MCF 10A (cell line): Measurements from ENCODE around the gene NFYC. TPM values are rescaled to one million over a fixed set of nuclear protein-coding genes. Genes with fewer than 3 reads are reported as not detected.

Experiments used
- BruUV-seq: library from RNA; stranded (reverse); fragments of 400-500 nt; replicated peaks from 2 replicates; lab custom pipeline; 2021; lab: Mats Ljungman, UMichigan
- CTCF ChIA-PET: fragments of 300-600 bp; sonication (Branson Sonifier 250); formaldehyde crosslinking; extraction: SDS; loops from one replicate; lab custom pipeline; 2021; ENCODE audit warnings: antibody characterized with exemption, inconsistent platforms; lab: Yijun Ruan, JAX
- POLR2A ChIA-PET: fragments of 300-600, 350-650 bp; sonication (Branson Sonifier 250); formaldehyde crosslinking; extraction: SDS; loops from one replicate; lab custom pipeline; 2020; ENCODE audit warnings: antibody characterized with exemption, inconsistent platforms; lab: Yijun Ruan, JAX
- DNase-seq: peaks from one replicate; pipeline ENCODE4 v3.0.0-alpha.2; 2018; ENCODE audit not compliant: unreplicated experiment
- H3K27ac Mint-ChIP-seq: one replicate; pipeline ENCODE4 v1.8.0; 2022; ENCODE audit warnings: mild to moderate bottlenecking, low read depth, mixed read lengths; ENCODE audit not compliant: unreplicated experiment
- H3K27me3 Mint-ChIP-seq: one replicate; pipeline ENCODE4 v1.8.0; 2022; ENCODE audit warnings: mixed read lengths; ENCODE audit not compliant: insufficient read depth, unreplicated experiment
- H3K36me3 Mint-ChIP-seq: one replicate; pipeline ENCODE4 v1.8.0; 2022; ENCODE audit warnings: mild to moderate bottlenecking, moderate library complexity, mixed read lengths; ENCODE audit not compliant: insufficient read depth, unreplicated experiment
- H3K4me1 Mint-ChIP-seq: one replicate; pipeline ENCODE4 v1.8.0; 2022; ENCODE audit warnings: mixed read lengths; ENCODE audit not compliant: insufficient read depth, unreplicated experiment
- H3K4me3 Mint-ChIP-seq: one replicate; pipeline ENCODE4 v1.8.0; 2022; ENCODE audit warnings: mild to moderate bottlenecking, moderate library complexity, mixed read lengths; ENCODE audit not compliant: unreplicated experiment
- H3K9me3 Mint-ChIP-seq: one replicate; pipeline ENCODE4 v1.8.0; 2022; ENCODE audit warnings: mixed read lengths; ENCODE audit not compliant: unreplicated experiment
- intact Hi-C: fragments of 100-400 bp; cut with micrococcal nuclease; formaldehyde crosslinking; loops from 2 replicates; pipeline ENCODE4 v1.14.1; 2022
- total RNA-seq: library from RNA; stranded (reverse); gene quantifications from 2 replicates; pipeline ENCODE4 v1.2.3, GENCODE V29; 2022
- TF ChIP-seq, protein P1 (sequence below): fragments of 200-600 bp; IDR thresholded peaks from one replicate; pipeline ENCODE4 v1.8.0; 2022; ENCODE audit warnings: antibody characterized with exemption, mild to moderate bottlenecking; ENCODE audit not compliant: unreplicated experiment

Gene NFYC
- total RNA-seq, 1 experiment from 2014 or later = 69.6 TPM

DNA sequence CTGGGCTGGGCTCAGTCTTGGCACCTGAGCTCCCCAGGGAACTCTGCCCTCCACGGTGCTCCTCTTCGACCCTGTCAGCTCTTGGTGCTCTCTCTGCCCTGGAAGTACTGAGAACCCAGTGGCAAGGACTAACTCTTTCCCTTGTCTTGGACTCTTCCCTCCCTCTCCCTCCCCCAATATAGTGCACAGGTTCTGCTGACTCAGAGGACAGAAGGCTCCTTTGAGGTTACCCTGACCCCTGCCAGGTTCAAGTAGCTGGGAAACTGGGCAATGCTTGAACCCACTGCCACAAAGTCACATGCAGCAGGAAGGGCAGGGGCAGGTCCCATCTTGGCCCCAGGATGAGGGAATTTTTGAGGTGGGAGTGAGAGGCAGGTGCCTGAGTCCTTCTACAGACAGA lies 112.4 kb downstream of the NFYC start:
- no peaks in the 10 kb centered on the region for H3K36me3 Mint-ChIP-seq
- TF ChIP-seq, protein P1, sequence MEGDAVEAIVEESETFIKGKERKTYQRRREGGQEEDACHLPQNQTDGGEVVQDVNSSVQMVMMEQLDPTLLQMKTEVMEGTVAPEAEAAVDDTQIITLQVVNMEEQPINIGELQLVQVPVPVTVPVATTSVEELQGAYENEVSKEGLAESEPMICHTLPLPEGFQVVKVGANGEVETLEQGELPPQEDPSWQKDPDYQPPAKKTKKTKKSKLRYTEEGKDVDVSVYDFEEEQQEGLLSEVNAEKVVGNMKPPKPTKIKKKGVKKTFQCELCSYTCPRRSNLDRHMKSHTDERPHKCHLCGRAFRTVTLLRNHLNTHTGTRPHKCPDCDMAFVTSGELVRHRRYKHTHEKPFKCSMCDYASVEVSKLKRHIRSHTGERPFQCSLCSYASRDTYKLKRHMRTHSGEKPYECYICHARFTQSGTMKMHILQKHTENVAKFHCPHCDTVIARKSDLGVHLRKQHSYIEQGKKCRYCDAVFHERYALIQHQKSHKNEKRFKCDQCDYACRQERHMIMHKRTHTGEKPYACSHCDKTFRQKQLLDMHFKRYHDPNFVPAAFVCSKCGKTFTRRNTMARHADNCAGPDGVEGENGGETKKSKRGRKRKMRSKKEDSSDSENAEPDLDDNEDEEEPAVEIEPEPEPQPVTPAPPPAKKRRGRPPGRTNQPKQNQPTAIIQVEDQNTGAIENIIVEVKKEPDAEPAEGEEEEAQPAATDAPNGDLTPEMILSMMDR = no peak
- POLR2A ChIA-PET = no interaction called here
- H3K4me1 Mint-ChIP-seq = no peaks in the 10 kb centered on the region
- H3K27me3 Mint-ChIP-seq = peaks cover 27% of the 10 kb centered on the region
- DNase-seq = no peak
- no peak overlapping the region for H3K27ac Mint-ChIP-seq
- CTCF ChIA-PET = interaction anchor here (0.6 to 1.2 kb wide), 3 partner anchors 44 to 72 kb away, joined by 3 read pairs; no protein-coding TSS in a partner anchor
- no peak overlapping the region for H3K4me3 Mint-ChIP-seq
- H3K9me3 Mint-ChIP-seq = no peaks in the 10 kb centered on the region
- intact Hi-C loops = no loop called here
- no TSS peak for BruUV-seq

DNA sequence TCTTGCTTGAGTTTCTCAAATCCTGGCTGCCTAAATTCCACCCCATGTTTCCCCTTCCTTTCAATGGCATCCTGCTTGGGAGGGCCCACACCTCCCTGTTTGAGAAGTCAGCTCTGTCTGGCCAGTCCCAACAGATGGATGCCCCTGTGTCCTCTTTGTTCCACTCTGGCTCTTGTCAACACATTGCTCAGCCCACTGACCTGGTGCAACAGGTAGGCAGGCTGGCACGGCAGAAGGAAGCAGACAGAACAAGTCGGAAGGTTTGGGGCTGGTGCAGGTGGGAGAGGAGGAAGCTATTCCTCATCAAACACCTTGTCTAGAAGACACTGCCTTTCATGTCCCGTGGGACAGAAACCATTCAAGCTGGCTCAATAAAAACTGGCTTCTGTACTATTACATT lies 114.7 kb downstream of the NFYC start:
- intact Hi-C loops = no loop called here
- TF ChIP-seq, protein P1 = no peak
- DNase-seq = no peak
- ChIA-PET POLR2A (no interaction called here), CTCF (interaction anchor here (1.0 to 1.1 kb wide), 2 partner anchors 19 to 32 kb away, joined by 3 read pairs; no protein-coding TSS in a partner anchor)
- no TSS peak for BruUV-seq
- H3K27ac Mint-ChIP-seq = no peak overlapping the region
- peaks cover 48% of the 10 kb centered on the region for H3K27me3 Mint-ChIP-seq
- H3K36me3 Mint-ChIP-seq = no peaks in the 10 kb centered on the region
- no peak overlapping the region for H3K4me3 Mint-ChIP-seq
- no peaks in the 10 kb centered on the region for H3K9me3 Mint-ChIP-seq
- H3K4me1 Mint-ChIP-seq = no peaks in the 10 kb centered on the region

DNA sequence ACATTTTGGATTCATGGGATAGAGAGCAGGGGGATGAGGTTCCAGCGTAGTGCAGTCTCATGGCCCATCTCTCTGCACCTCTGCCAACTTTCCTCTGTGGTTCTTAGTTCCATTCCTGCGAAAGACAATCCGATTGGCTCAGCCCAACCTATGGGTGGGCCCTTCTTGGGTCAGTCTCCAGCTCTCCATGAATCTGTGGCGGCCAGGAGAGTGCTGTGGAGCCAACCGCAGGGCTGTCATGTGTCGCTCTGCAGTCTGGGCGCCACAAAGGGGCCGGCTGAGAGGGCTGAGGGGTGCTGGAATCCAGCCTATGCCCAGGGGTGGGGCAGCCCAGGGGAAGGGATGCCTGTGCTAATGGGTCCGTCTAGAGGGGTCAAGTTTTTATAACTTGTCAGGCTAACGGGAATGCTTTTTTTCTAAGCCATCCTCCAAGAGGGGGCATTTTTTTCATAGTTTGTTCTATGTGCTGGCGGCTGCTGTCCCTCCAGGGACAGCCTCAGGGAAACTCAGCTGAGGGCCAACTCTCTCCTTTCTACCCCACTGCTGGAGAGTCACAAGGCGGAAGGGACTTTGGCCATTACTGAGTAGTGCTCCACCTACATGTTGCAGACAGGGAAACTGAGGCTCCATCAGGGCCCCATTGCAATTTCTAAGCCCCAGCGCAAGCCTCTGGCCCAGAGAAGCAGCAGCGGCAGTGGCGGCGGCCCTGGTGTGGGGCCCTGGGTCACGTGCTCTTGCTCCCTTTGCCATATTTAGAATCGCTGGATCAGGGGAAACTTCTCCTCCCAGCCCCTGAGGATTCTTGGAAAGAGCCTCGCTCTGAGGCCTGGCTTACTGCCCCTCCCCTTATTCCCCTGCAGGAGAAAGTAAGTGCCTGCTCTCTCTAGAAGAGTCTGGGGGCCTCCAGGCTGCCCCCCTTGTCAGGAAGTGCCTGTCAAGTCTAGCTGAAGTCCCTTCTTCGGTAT lies 115.5 kb downstream of the NFYC start:
- DNase-seq = no peak
- Mint-ChIP-seq H3K4me1 (no peaks in the 10 kb centered on the region), H3K27ac (no peak overlapping the region), H3K27me3 (peaks cover 48% of the 10 kb centered on the region), H3K9me3 (no peaks in the 10 kb centered on the region), H3K4me3 (no peak overlapping the region), H3K36me3 (no peaks in the 10 kb centered on the region)
- TF ChIP-seq, protein P1 = no peak
- BruUV-seq = no TSS peak
- CTCF ChIA-PET = interaction anchor here (0.7 to 1.0 kb wide), 2 partner anchors 32 to 172 kb away, joined by 3 read pairs; partner anchors contain the start of gene CTPS1
- POLR2A ChIA-PET = interaction anchor here (0.5 kb wide), 1 partner anchor 486 kb away, joined by 3 read pairs; no protein-coding TSS in a partner anchor
- intact Hi-C loops = no loop called here

DNA sequence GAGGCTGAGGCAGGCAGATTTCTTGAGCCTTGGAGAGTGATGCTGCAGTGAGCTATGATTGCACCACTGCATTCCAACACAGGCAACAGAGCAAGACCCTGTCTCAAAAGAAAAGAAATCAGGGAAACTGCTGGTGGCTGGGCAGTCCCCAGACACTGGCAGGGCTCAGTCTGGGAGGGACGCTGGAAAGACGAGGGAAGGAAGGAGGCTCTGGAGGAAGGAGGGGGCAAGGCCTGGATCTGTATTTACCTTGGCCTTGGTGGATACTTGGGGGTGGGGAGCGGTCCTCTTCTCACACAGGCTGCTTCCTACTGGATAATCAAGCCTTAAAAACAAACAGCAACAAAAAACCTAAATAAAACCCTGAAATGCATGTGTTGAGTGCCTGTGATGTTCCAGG lies 116.5 kb downstream of the NFYC start:
- H3K36me3 Mint-ChIP-seq = no peaks in the 10 kb centered on the region
- no peak overlapping the region for H3K27ac Mint-ChIP-seq
- TF ChIP-seq, protein P1 = no peak
- H3K9me3 Mint-ChIP-seq = no peaks in the 10 kb centered on the region
- peaks cover 56% of the 10 kb centered on the region for H3K27me3 Mint-ChIP-seq
- ChIA-PET POLR2A (no interaction called here), CTCF (no interaction called here)
- BruUV-seq = no TSS peak
- DNase-seq = no peak
- H3K4me1 Mint-ChIP-seq = no peaks in the 10 kb centered on the region
- intact Hi-C loops = no loop called here
- H3K4me3 Mint-ChIP-seq = no peak overlapping the region
